Endodermal cell (in vitro differentiated cells): Measurements from ENCODE around the gene FURIN. TPM values are rescaled to one million over a fixed set of nuclear protein-coding genes. Genes with fewer than 3 reads are reported as not detected.

Experiments used
- DNase-seq: peaks from one replicate; pipeline ENCODE4 v3.0.0-alpha.2; 2017
- H3K27ac ChIP-seq: 2 replicates; pipeline ENCODE4 v1.5.1; 2013; ENCODE audit warnings: mild to moderate bottlenecking, low read depth, low read length, moderate library complexity
- H3K27me3 ChIP-seq: 2 replicates; pipeline ENCODE4 v1.6.1; 2013; ENCODE audit warnings: mild to moderate bottlenecking, low read length, moderate library complexity; ENCODE audit not compliant: insufficient read depth, control insufficient read depth, poor library complexity, severe bottlenecking
- H3K36me3 ChIP-seq: 2 replicates; pipeline ENCODE4 v1.7.0; 2013; ENCODE audit warnings: mild to moderate bottlenecking, low read length, moderate library complexity; ENCODE audit not compliant: control insufficient read depth, insufficient read depth
- H3K4me1 ChIP-seq: one replicate; pipeline ENCODE4 v1.7.0; 2013; ENCODE audit warnings: low read length; ENCODE audit not compliant: control insufficient read depth, insufficient read depth
- H3K4me3 ChIP-seq: 2 replicates; pipeline ENCODE4 v1.5.1; 2013; ENCODE audit warnings: mild to moderate bottlenecking, low read length, moderate library complexity
- H3K9ac ChIP-seq: 2 replicates; pipeline ENCODE4 v1.6.1; 2013; ENCODE audit warnings: mild to moderate bottlenecking, low read length, moderate library complexity; ENCODE audit not compliant: poor library complexity, severe bottlenecking; ENCODE audit errors: extremely low read depth
- H3K9me3 ChIP-seq: 2 replicates; pipeline ENCODE4 v1.6.1; 2013; ENCODE audit warnings: mild to moderate bottlenecking, low read length, moderate library complexity; ENCODE audit not compliant: control insufficient read depth
- H3K27ac Mint-ChIP-seq: 2 replicates; pipeline ENCODE4 v1.8.0; 2020; ENCODE audit warnings: mixed read lengths
- H3K27me3 Mint-ChIP-seq: 2 replicates; pipeline ENCODE4 v1.8.0; 2021; ENCODE audit warnings: mild to moderate bottlenecking, mixed read lengths; ENCODE audit not compliant: insufficient read depth
- H3K36me3 Mint-ChIP-seq: 2 replicates; pipeline ENCODE4 v1.8.0; 2020; ENCODE audit warnings: low read depth, mixed read lengths
- H3K4me1 Mint-ChIP-seq: 2 replicates; pipeline ENCODE4 v1.8.0; 2020; ENCODE audit warnings: mixed read lengths
- H3K4me3 Mint-ChIP-seq: 2 replicates; pipeline ENCODE4 v1.8.0; 2020; ENCODE audit warnings: mild to moderate bottlenecking, moderate library complexity, mixed read lengths
- H3K9me3 Mint-ChIP-seq: 2 replicates; pipeline ENCODE4 v1.8.0; 2020; ENCODE audit warnings: mild to moderate bottlenecking, mixed read lengths
- WGBS, 2 experiments: methylation state at CpG; one replicate each; pipeline versions ENCODE4 v1.1.5 to v1.1.7; 2013; ENCODE audit warnings: missing lambda C conversion rate in 2 of 2, mixed read lengths in 1 of 2; ENCODE audit not compliant: insufficient coverage in 1 of 2, insufficient read length in 1 of 2; 5-methylcytosine and 5-hydroxymethylcytosine counted together
- total RNA-seq, 2 donors: library from RNA; stranded (reverse); fragmentation: NEBNext Ultra II Directional in 1 of 2; extraction: Animal tissue kit (Norgen Biotek cat#: 25700) in 1 of 2; gene quantifications; 2 replicates in 1 of 2; 3 replicates in 1 of 2; pipeline ENCODE4 v1.2.1, GENCODE V29; 2021
- TF ChIP-seq, protein P1 (sequence below): fragments of 200-600 bp; sonication (generic); conservative IDR thresholded peaks from 2 replicates; pipeline ENCODE4 v1.5.0; 2021; ENCODE audit warnings: antibody characterized with exemption, mild to moderate bottlenecking

FURIN gene
- total RNA-seq, 2 donors from 2014 or later: 96.3 to 108 TPM

DNA sequence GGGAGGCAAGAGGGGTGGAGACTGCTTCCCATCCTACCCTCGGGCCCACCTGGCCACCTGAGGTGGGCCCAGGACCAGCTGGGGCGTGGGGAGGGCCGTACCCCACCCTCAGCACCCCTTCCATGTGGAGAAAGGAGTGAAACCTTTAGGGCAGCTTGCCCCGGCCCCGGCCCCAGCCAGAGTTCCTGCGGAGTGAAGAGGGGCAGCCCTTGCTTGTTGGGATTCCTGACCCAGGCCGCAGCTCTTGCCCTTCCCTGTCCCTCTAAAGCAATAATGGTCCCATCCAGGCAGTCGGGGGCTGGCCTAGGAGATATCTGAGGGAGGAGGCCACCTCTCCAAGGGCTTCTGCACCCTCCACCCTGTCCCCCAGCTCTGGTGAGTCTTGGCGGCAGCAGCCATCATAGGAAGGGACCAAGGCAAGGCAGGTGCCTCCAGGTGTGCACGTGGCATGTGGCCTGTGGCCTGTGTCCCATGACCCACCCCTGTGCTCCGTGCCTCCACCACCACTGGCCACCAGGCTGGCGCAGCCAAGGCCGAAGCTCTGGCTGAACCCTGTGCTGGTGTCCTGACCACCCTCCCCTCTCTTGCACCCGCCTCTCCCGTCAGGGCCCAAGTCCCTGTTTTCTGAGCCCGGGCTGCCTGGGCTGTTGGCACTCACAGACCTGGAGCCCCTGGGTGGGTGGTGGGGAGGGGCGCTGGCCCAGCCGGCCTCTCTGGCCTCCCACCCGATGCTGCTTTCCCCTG, 13.8 kb downstream of the FURIN start:
- Histone ChIP-seq H3K27me3 (no peaks in the 10 kb centered on the region), H3K27ac (no peak overlapping the region), H3K9ac (no peak overlapping the region), H3K4me3 (no peak overlapping the region), H3K36me3 (peaks cover 13% of the 10 kb centered on the region), H3K4me1 (peaks cover 15% of the 10 kb centered on the region), H3K9me3 (no peaks in the 10 kb centered on the region)
- Mint-ChIP-seq H3K36me3 (peaks cover 28% of the 10 kb centered on the region), H3K4me1 (peaks cover 19% of the 10 kb centered on the region), H3K4me3 (no peak overlapping the region), H3K27ac (no peak overlapping the region), H3K9me3 (no peaks in the 10 kb centered on the region), H3K27me3 (no peaks in the 10 kb centered on the region)
- WGBS, 2 experiments: 94% methylated on average over 7 to 19 of the region's 19 CpGs
- DNase-seq: no peak
- TF ChIP-seq, protein P1, sequence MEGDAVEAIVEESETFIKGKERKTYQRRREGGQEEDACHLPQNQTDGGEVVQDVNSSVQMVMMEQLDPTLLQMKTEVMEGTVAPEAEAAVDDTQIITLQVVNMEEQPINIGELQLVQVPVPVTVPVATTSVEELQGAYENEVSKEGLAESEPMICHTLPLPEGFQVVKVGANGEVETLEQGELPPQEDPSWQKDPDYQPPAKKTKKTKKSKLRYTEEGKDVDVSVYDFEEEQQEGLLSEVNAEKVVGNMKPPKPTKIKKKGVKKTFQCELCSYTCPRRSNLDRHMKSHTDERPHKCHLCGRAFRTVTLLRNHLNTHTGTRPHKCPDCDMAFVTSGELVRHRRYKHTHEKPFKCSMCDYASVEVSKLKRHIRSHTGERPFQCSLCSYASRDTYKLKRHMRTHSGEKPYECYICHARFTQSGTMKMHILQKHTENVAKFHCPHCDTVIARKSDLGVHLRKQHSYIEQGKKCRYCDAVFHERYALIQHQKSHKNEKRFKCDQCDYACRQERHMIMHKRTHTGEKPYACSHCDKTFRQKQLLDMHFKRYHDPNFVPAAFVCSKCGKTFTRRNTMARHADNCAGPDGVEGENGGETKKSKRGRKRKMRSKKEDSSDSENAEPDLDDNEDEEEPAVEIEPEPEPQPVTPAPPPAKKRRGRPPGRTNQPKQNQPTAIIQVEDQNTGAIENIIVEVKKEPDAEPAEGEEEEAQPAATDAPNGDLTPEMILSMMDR: no peak

DNA sequence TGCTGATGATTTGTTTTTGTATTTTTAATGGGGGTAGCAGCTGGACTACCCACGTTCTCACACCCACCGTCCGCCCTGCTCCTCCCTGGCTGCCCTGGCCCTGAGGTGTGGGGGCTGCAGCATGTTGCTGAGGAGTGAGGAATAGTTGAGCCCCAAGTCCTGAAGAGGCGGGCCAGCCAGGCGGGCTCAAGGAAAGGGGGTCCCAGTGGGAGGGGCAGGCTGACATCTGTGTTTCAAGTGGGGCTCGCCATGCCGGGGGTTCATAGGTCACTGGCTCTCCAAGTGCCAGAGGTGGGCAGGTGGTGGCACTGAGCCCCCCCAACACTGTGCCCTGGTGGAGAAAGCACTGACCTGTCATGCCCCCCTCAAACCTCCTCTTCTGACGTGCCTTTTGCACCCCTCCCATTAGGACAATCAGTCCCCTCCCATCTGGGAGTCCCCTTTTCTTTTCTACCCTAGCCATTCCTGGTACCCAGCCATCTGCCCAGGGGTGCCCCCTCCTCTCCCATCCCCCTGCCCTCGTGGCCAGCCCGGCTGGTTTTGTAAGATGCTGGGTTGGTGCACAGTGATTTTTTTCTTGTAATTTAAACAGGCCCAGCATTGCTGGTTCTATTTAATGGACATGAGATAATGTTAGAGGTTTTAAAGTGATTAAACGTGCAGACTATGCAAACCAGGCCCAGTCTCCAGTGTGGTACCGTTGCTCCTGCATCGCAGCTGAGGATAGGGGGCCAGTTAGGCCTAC, 14.6 kb downstream of the FURIN start:
- Mint-ChIP-seq H3K4me3 (peak overlapping the region; percentile 56), H3K27ac (no peak overlapping the region), H3K9me3 (no peaks in the 10 kb centered on the region), H3K36me3 (peaks cover 25% of the 10 kb centered on the region), H3K4me1 (peaks cover 19% of the 10 kb centered on the region), H3K27me3 (no peaks in the 10 kb centered on the region)
- TF ChIP-seq, protein P1: no peak
- Histone ChIP-seq H3K9me3 (no peaks in the 10 kb centered on the region), H3K4me3 (no peak overlapping the region), H3K27me3 (no peaks in the 10 kb centered on the region), H3K27ac (peak overlapping the region; percentile 30), H3K36me3 (peaks cover 5% of the 10 kb centered on the region), H3K9ac (no peak overlapping the region), H3K4me1 (peaks cover 15% of the 10 kb centered on the region)
- DNase-seq: no peak
- 92 to 97% methylated on average over 7 to 13 of the region's 13 CpGs for WGBS, 2 experiments

DNA sequence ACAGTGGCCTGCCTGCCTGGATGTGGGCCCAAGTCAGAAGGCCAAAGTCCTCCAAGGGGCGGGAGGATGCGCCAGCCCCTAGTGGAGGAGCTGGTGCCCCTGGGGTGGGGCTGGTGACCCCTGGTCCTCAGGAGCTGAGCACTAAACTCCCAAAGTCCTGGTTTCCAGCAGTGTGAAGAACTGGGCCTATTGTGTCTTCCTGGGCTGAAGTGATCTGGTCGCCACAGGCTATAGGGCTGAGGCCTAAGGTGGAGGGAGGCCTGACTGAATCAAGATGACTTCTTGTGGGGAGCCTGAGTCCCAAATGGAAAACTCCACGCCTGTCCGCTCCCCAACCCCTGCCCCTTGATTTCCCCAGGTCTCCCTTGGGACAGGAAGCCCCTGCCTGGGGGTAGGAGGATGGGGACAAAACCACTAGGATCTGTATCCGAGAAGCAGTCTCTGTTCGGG, 15.2 kb downstream of the FURIN start:
- Histone ChIP-seq H3K9ac (no peak overlapping the region), H3K27ac (peak overlapping the region; percentile 30), H3K27me3 (no peaks in the 10 kb centered on the region), H3K36me3 (peaks cover 3% of the 10 kb centered on the region), H3K9me3 (no peaks in the 10 kb centered on the region), H3K4me3 (no peak overlapping the region), H3K4me1 (peaks cover 15% of the 10 kb centered on the region)
- WGBS, 2 experiments: 86 to 94% methylated on average over 5 to 7 of the region's 7 CpGs
- Mint-ChIP-seq H3K27me3 (no peaks in the 10 kb centered on the region), H3K4me1 (peaks cover 19% of the 10 kb centered on the region), H3K9me3 (no peaks in the 10 kb centered on the region), H3K4me3 (peak overlapping the region; percentile 56), H3K36me3 (peaks cover 22% of the 10 kb centered on the region), H3K27ac (peak overlapping the region; percentile 81)
- DNase-seq: peak; percentile 59
- TF ChIP-seq, protein P1: no peak
